Ishikawa (cell line): Measurements from ENCODE around the gene USP53.

Source experiments
- CEBPB ChIP-seq: IDR thresholded peaks from 2 replicates; pipeline ENCODE4 v1.6.1; 2012
- EP300 ChIP-seq: IDR thresholded peaks from 2 replicates; pipeline ENCODE4 v1.6.1; 2012; ENCODE audit warnings: borderline replicate concordance
- RAD21 ChIP-seq: IDR thresholded peaks from 2 replicates; pipeline ENCODE4 v1.6.1; 2012; ENCODE audit warnings: low read depth
- REST ChIP-seq: IDR thresholded peaks from 2 replicates; pipeline ENCODE4 v1.6.1; 2012; ENCODE audit warnings: low read depth, mild to moderate bottlenecking
- TAF1 ChIP-seq: IDR thresholded peaks from 2 replicates; pipeline ENCODE4 v1.6.1; 2012; ENCODE audit warnings: low read depth, mild to moderate bottlenecking
- TEAD4 ChIP-seq: IDR thresholded peaks from 2 replicates; pipeline ENCODE4 v1.6.1; 2012
- YY1 ChIP-seq: IDR thresholded peaks from 2 replicates; pipeline ENCODE4 v1.6.1; 2012; ENCODE audit warnings: low read depth
- TF ChIP-seq, protein P1 (sequence below): IDR thresholded peaks from 2 replicates; pipeline ENCODE4 v1.6.1; 2012

DNA sequence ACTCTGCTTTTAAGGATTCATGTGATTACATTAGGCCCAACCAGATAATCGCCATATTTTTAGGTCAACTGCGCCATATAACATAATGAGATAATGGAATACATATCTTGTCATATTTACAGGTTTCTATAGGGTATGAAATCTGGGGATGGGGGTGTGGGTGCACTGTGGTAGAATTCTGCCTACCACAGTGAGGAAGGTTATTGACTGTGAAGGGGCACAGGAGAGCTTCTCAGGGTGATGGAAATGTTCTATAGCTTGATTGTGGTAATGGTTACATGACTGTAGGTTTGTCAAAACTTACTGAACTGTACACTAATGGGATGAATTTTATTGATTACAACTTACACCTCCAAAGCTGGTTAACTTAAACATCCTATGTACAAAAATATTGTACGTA, 15.9 kb downstream of the USP53 start:
- TF ChIP-seq CEBPB (no peak), TEAD4 (no peak), REST (no peak), EP300 (no peak), RAD21 (no peak), YY1 (no peak), TAF1 (no peak)
- TF ChIP-seq, protein P1, sequence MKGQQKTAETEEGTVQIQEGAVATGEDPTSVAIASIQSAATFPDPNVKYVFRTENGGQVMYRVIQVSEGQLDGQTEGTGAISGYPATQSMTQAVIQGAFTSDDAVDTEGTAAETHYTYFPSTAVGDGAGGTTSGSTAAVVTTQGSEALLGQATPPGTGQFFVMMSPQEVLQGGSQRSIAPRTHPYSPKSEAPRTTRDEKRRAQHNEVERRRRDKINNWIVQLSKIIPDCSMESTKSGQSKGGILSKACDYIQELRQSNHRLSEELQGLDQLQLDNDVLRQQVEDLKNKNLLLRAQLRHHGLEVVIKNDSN: no peak
